Gastrocnemius medialis (tissue), 4 donors: ENCODE measurements around the gene OSBPL10. TPM values are rescaled to one million over a fixed set of nuclear protein-coding genes. Genes with fewer than 3 reads are reported as not detected.

ENCODE experiments used
- ATAC-seq, 2 donors: fragments of 150-250 bp; one replicate each; pipeline ENCODE4 v1.9.1; 2016
- DNase-seq, 2 donors: peaks; one replicate each; pipeline ENCODE4 v3.0.0-alpha.2; 2019
- H3K27ac ChIP-seq, 4 donors: fragments of 200-600 bp; sonication (generic); 1 replicate in 1 of 4; 2 replicates in 3 of 4; pipeline ENCODE4 v1.5.1; 2016 to 2018; ENCODE audit warnings: mild to moderate bottlenecking in 2 of 4, moderate library complexity in 1 of 4
- H3K27me3 ChIP-seq, 3 donors: fragments of 200-600 bp; sonication (generic) in 2 of 3; 1 replicate in 1 of 3; 2 replicates in 2 of 3; pipeline versions ENCODE4 v1.5.1 to v1.6.0; 2016 to 2019; ENCODE audit warnings: mild to moderate bottlenecking in 1 of 3, moderate library complexity in 1 of 3
- H3K36me3 ChIP-seq, 2 donors: fragments of 200-600 bp; sonication (generic) in 1 of 2; one replicate each; pipeline ENCODE4 v1.5.1; 2017 to 2018
- H3K4me1 ChIP-seq, 2 donors: fragments of 200-600 bp; sonication (generic) in 1 of 2; one replicate each; pipeline ENCODE4 v1.5.1; 2016 to 2017; ENCODE audit warnings: mild to moderate bottlenecking in 2 of 2
- H3K4me3 ChIP-seq, 4 donors: fragments of 200-600 bp; sonication (generic) in 3 of 4; 1 replicate in 1 of 4; 2 replicates in 3 of 4; pipeline ENCODE4 v1.5.1; 2016 to 2019; ENCODE audit warnings: mild to moderate bottlenecking in 2 of 4
- H3K9me3 ChIP-seq, 3 donors: fragments of 200-600 bp; sonication (generic) in 2 of 3; 1 replicate in 1 of 3; 2 replicates in 2 of 3; pipeline ENCODE4 v1.5.1; 2016 to 2019
- CTCF ChIP-seq, 5 experiments: fragments of 450-650 bp in 3 of 5; fragments of 200-600 bp in 2 of 5; sonication (generic) in 2 of 5; IDR thresholded peaks in 4 of 5; conservative IDR thresholded peaks in 1 of 5; 1 replicate in 4 of 5; 2 replicates in 1 of 5; pipeline ENCODE4 v1.5.1; 2016 to 2019; ENCODE audit warnings: antibody characterized with exemption in 5 of 5, mild to moderate bottlenecking in 3 of 5, moderate library complexity in 3 of 5
- POLR2A ChIP-seq, 2 donors: fragments of 450-650 bp; IDR thresholded peaks; one replicate each; pipeline ENCODE4 v1.6.1; 2017; ENCODE audit warnings: antibody characterized with exemption in 2 of 2, mild to moderate bottlenecking in 2 of 2, moderate library complexity in 2 of 2
- in situ Hi-C, 4 donors: fragments of 200-750 bp; cut with MboI; loops; one replicate each; pipeline versions ENCODE4 v1.15.0 to v1.8.0; 2017; ENCODE audit warnings: low sequenced_read_pairs in 4 of 4
- intact Hi-C: fragments of 100-400 bp; cut with DNase I; formaldehyde crosslinking; loops from one replicate; pipeline ENCODE4 v1.15.1; 2023; ENCODE audit warnings: low total_unique reads
- total RNA-seq, 4 donors: library from RNA; depleted of rRNA; stranded (reverse); fragments of >200 nt; gene quantifications; one replicate each; pipeline versions ENCODE4 v1.1.0 to v1.2.3, GENCODE V29; 2016

The OSBPL10 gene
- total RNA-seq, 4 donors from 2014 or later, result 1.4 to 7.0 (median 3.8) TPM

DNA sequence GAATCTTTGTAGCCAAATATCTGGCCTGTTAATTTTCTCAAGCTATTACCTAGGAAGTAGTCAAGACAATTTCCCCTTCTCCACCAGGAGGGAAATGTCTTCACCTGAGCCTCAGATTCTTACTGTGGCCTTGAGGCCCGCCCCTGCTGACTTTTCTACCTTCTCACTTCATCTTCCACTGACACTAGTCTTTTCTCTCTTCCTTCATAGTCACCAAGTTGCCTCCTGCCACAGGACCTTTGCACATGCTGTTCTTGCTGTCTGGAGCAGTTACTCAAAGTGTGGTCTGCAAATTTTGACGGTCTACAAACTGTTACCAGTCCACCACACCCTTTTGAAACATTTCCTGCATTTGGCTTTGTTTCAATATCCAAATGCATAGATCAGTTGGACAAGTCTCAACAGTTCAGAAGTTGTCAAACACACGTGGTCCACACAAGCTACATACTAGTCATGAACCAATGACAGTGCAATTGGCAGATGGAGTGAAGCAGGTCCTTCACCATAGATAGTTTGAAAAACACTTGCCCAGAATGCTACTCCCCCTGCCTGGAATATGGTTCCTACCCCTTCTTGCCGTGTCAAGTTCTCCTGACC is 100.5 kb downstream of the OSBPL10 start:
- no peak for ATAC-seq
- in situ Hi-C loops, result no loop called here

DNA sequence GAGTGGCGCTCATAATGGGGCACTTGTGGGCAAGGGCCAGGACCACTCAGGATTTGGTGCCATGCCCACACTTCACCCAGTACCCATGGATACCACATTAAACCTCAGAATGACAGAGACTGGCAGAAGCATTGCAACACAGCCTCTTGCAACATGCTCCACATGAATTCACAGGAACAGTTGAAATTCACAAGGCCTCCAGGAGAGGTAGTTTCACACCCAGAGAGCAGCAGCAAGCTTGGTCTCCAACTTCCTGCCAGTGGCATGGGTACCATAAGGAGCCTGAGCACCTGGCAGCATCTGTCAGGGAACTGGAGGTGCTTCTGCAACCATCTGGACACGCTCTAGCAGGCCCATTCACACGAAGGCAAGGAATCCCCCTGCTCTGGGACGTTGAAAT is 101.0 kb downstream of the OSBPL10 start:
- Histone ChIP-seq H3K4me1 (peaks cover 0 to 3% of the 10 kb centered on the region in 2 donors), H3K4me3 (no peak overlapping the region), H3K9me3 (no peaks in the 10 kb centered on the region), H3K36me3 (no peaks in the 10 kb centered on the region), H3K27me3 (no peaks in the 10 kb centered on the region), H3K27ac (no peak overlapping the region)
- intact Hi-C loops, result no loop called here
- ATAC-seq (no peak), DNase-seq (no peak)
- TF ChIP-seq POLR2A (IDR thresholded peaks at IDR 0.05) (no peak), CTCF (IDR thresholded peaks at IDR 0.05 in 4 of 5, conservative IDR thresholded peaks at IDR 0.05 in 1 of 5) (no peak)
- in situ Hi-C loops, result no loop called here

More for the DNA sequence above, 100.5 kb downstream of the OSBPL10 start:
- no peak overlapping the region for H3K4me3 ChIP-seq
- TF ChIP-seq CTCF (IDR thresholded peaks at IDR 0.05 in 4 of 5, conservative IDR thresholded peaks at IDR 0.05 in 1 of 5) (no peak), POLR2A (IDR thresholded peaks at IDR 0.05) (no peak)
- H3K4me1 ChIP-seq, result peaks cover 0 to 3% of the 10 kb centered on the region in 2 donors
- intact Hi-C loops, result no loop called here
- no peaks in the 10 kb centered on the region for H3K9me3 ChIP-seq
- H3K27ac ChIP-seq, result no peak overlapping the region
- no peaks in the 10 kb centered on the region for H3K27me3 ChIP-seq
- no peak for DNase-seq
- H3K36me3 ChIP-seq, result no peaks in the 10 kb centered on the region

DNA sequence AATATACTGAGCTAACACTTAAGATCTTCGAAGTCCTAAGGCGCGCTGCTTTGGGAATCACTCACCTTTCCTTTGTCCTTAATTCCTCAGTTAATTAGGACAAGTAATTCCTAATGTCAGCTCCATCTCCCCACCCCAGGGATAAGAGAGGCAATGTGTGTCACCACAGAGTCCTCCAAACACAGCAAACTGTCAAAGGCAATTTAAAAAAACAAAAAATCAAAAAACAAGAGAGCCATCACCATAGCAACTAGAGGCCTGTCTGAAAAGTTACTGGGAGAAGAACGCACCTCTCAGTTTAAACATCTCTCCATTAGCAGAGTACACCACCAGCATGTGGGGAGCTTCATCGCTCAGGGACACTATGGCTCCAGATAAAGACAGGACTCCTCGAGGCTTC is 101.7 kb downstream of the OSBPL10 start:
- intact Hi-C loops, result no loop called here
- Histone ChIP-seq H3K9me3 (no peaks in the 10 kb centered on the region), H3K4me3 (no peak overlapping the region), H3K27me3 (no peaks in the 10 kb centered on the region), H3K27ac (no peak overlapping the region), H3K36me3 (no peaks in the 10 kb centered on the region), H3K4me1 (peaks cover 0 to 3% of the 10 kb centered on the region in 2 donors)
- ATAC-seq (no peak), DNase-seq (no peak)
- TF ChIP-seq CTCF (IDR thresholded peaks at IDR 0.05 in 4 of 5, conservative IDR thresholded peaks at IDR 0.05 in 1 of 5) (no peak), POLR2A (IDR thresholded peaks at IDR 0.05) (no peak)
- in situ Hi-C loops, result no loop called here

DNA sequence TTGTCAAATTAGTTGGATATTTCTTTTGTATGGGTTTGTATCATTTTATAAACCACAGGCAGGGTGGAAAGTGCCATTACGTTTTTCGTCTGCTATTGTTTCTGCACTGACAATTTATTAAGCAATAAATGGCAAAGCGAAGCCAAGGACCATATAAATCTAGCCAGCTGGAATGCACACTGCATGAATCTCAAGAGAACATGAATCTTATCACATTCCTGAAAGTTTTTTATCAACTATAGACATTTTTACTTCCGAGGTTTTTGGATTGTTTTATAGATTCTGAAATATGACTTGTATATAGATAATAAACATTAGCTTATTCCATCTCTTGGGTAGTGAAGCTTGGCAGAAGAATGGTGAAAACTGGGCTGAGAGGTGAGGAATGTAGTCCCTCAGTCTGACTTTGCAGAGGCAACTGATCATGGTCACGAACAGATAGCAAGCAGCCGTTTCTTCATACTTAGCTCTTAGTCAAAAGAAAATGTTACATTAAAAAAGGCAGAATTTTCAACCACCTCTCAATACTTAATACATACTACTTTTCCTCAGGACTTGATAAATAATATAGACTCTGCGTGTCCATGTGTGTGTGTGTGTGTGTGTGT is 102.7 kb downstream of the OSBPL10 start:
- intact Hi-C loops (no loop called here), in situ Hi-C loops (no loop called here)
- no peak for TF ChIP-seq CTCF (IDR thresholded peaks at IDR 0.05 in 4 of 5, conservative IDR thresholded peaks at IDR 0.05 in 1 of 5)
- no peak for TF ChIP-seq POLR2A (IDR thresholded peaks at IDR 0.05)
- Histone ChIP-seq H3K4me3 (no peak overlapping the region), H3K27me3 (no peaks in the 10 kb centered on the region), H3K27ac (no peak overlapping the region), H3K9me3 (no peaks in the 10 kb centered on the region), H3K4me1 (peaks cover 0 to 3% of the 10 kb centered on the region in 2 donors), H3K36me3 (no peaks in the 10 kb centered on the region)
- ATAC-seq, result peak in 1 of 2 donors; percentile 50
- DNase-seq, result no peak
